ENCODE data around the gene CDC37.

GRCh38 chr19:10346509-10346908 is 56.8 kb downstream of the CDC37 start:
- TF ChIP-seq CTCF (IDR thresholded peaks at IDR 0.05): no peak
- TF ChIP-seq HMGXB4 (CRISPR knock-in tag; IDR thresholded peaks at IDR 0.05; ENCODE audit: borderline replicate concordance): no peak
- no peak for TF ChIP-seq HEYL (CRISPR knock-in tag; IDR thresholded peaks at IDR 0.05)
- TF ChIP-seq KDM1A (IDR thresholded peaks at IDR 0.05; ENCODE audit: low read depth): no peak
- TF ChIP-seq ZFP36 (IDR thresholded peaks at IDR 0.05; ENCODE audit: borderline replicate concordance, partially characterized antibody): no peak
- TF ChIP-seq POLR2A (IDR thresholded peaks at IDR 0.05; ENCODE audit: low read length): no peak
- TF ChIP-seq RCOR1 (IDR thresholded peaks at IDR 0.05; ENCODE audit: low read depth, low read length): no peak
- no peak for TF ChIP-seq REST (IDR thresholded peaks at IDR 0.05)
